HG03025 (cell line): ENCODE data around the gene CRHBP.
"Not testable (repeated sequence)": the region's sequence is repeated elsewhere in the genome, so short reads cannot be mapped to it uniquely, and the experiment has no call there.

ENCODE experiments used
- ATAC-seq: cut with Tn5 transposase; IDR thresholded peaks from one replicate; pipeline ENCODE4 v1.9.1; 2021; ENCODE audit warnings: mild to moderate bottlenecking, moderate library complexity; ENCODE audit not compliant: unreplicated experiment, low FRiP score

The CRHBP gene

GRCh38 chr5:76956033-76956432, 3.2 kb downstream of the CRHBP start:
- ATAC-seq, result no peak

GRCh38 chr5:76958991-76959767, 6.3 kb downstream of the CRHBP start:
- no peak for ATAC-seq

- ATAC-seq, result no peak
Measured at GRCh38 chr5:76960004-76960625, 7.3 kb downstream of the CRHBP start.

GRCh38 chr5:76964060-76964459, 11.2 kb downstream of the CRHBP start:
- no peak for ATAC-seq

GRCh38 chr5:76971511-76971910, 18.7 kb downstream of the CRHBP start:
- no peak for ATAC-seq

- ATAC-seq, result no peak
Measured at GRCh38 chr5:76972689-76973088, 19.8 kb downstream of the CRHBP start.

GRCh38 chr5:76974785-76975184, 21.9 kb downstream of the CRHBP start:
- ATAC-seq, result no peak

- ATAC-seq, result no peak
Measured at GRCh38 chr5:76978869-76979268, 26.0 kb downstream of the CRHBP start.

GRCh38 chr5:76980518-76981144, 27.8 kb downstream of the CRHBP start:
- no peak for ATAC-seq

GRCh38 chr5:76982450-76982849, 29.6 kb downstream of the CRHBP start:
- no peak for ATAC-seq

GRCh38 chr5:76983468-76983867, 30.6 kb downstream of the CRHBP start:
- ATAC-seq, result no peak

GRCh38 chr5:76986825-76987526, 34.1 kb downstream of the CRHBP start:
- ATAC-seq, result no peak

- ATAC-seq, result no peak
Measured at GRCh38 chr5:76990899-76991459, 38.1 kb downstream of the CRHBP start.

- not testable (repeated sequence) for ATAC-seq
Measured at GRCh38 chr5:76993436-76993835, 40.6 kb downstream of the CRHBP start.

- no peak for ATAC-seq
Measured at GRCh38 chr5:76994337-76994736, 41.5 kb downstream of the CRHBP start.

- ATAC-seq, result not testable (repeated sequence)
Measured at GRCh38 chr5:76998251-76998650, 45.4 kb downstream of the CRHBP start.

- no peak for ATAC-seq
Measured at GRCh38 chr5:76999451-76999850, 46.6 kb downstream of the CRHBP start.

- no peak for ATAC-seq
Measured at GRCh38 chr5:77003246-77003645, 50.4 kb downstream of the CRHBP start.

GRCh38 chr5:77006124-77006523, 53.3 kb downstream of the CRHBP start:
- no peak for ATAC-seq

- no peak for ATAC-seq
Measured at GRCh38 chr5:77008413-77008812, 55.6 kb downstream of the CRHBP start.

- no peak for ATAC-seq
Measured at GRCh38 chr5:77010243-77010642, 57.4 kb downstream of the CRHBP start.
